GM23338 (cell line): Measurements from ENCODE around the gene GDAP1L1. TPM values are rescaled to one million over a fixed set of nuclear protein-coding genes. Genes with fewer than 3 reads are reported as not detected.

Experiments used
- ATAC-seq: fragments of 200-7000 bp; cut with Tn5 transposase; 3 replicates; pipeline ENCODE4 v1.9.1; 2020
- DNase-seq: peaks from one replicate; pipeline ENCODE4 v3.0.0-alpha.2; 2015; ENCODE audit warnings: low spot score
- H2AFZ ChIP-seq: fragments of 200-600 bp; sonication (generic); 2 replicates; pipeline ENCODE4 v1.8.0; 2016; ENCODE audit warnings: antibody characterized with exemption, mild to moderate bottlenecking, moderate library complexity
- H3F3A ChIP-seq: fragments of 200-600 bp; sonication (generic); replicated peaks from 2 replicates; pipeline ENCODE4 v1.8.0; 2017; ENCODE audit warnings: antibody characterized with exemption, mixed run types, low read depth
- H3K27ac ChIP-seq: fragments of 200-600 bp; sonication (generic); 2 replicates; pipeline ENCODE4 v1.6.1; 2016; ENCODE audit warnings: low read depth
- H3K27me3 ChIP-seq: fragments of 200-600 bp; sonication (generic); 2 replicates; pipeline ENCODE4 v1.8.0; 2016; ENCODE audit warnings: mild to moderate bottlenecking, mixed run types, moderate library complexity; ENCODE audit not compliant: insufficient read depth
- H3K36me3 ChIP-seq: fragments of 200-600 bp; sonication (generic); 2 replicates; pipeline ENCODE4 v1.8.0; 2016; ENCODE audit warnings: mild to moderate bottlenecking; ENCODE audit not compliant: insufficient read depth
- H3K4me1 ChIP-seq: fragments of 200-600 bp; sonication (generic); 2 replicates; pipeline ENCODE4 v1.8.0; 2016; ENCODE audit warnings: mild to moderate bottlenecking, moderate library complexity; ENCODE audit not compliant: insufficient read depth
- H3K4me2 ChIP-seq: fragments of 200-600 bp; sonication (generic); 2 replicates; pipeline ENCODE4 v1.7.1; 2017; ENCODE audit warnings: mixed run types
- H3K4me3 ChIP-seq: fragments of 200-600 bp; sonication (generic); 2 replicates; pipeline ENCODE4 v1.6.1; 2016; ENCODE audit warnings: mixed run types
- H3K79me2 ChIP-seq: fragments of 200-600 bp; sonication (generic); replicated peaks from 2 replicates; pipeline ENCODE4 v1.8.0; 2017; ENCODE audit warnings: mild to moderate bottlenecking; ENCODE audit not compliant: insufficient read depth
- H3K9me2 ChIP-seq: fragments of 200-600 bp; sonication (generic); 2 replicates; pipeline ENCODE4 v1.8.0; 2017; ENCODE audit not compliant: insufficient read depth
- H4K20me1 ChIP-seq: fragments of 200-600 bp; sonication (generic); replicated peaks from 2 replicates; pipeline ENCODE4 v1.8.0; 2017; ENCODE audit warnings: mild to moderate bottlenecking; ENCODE audit not compliant: insufficient read depth
- H3K27ac Mint-ChIP-seq: 2 replicates; pipeline ENCODE4 v1.8.0; 2020; ENCODE audit warnings: inconsistent platforms, mild to moderate bottlenecking, moderate library complexity, mixed read lengths
- H3K27me3 Mint-ChIP-seq: 3 replicates; pipeline ENCODE4 v1.8.0; 2022; ENCODE audit warnings: low read depth, mild to moderate bottlenecking, moderate library complexity, mixed read lengths, inconsistent platforms; ENCODE audit not compliant: insufficient read depth, poor library complexity
- H3K36me3 Mint-ChIP-seq: 3 replicates; pipeline ENCODE4 v1.8.0; 2021; ENCODE audit warnings: low read depth, mild to moderate bottlenecking, inconsistent platforms, moderate library complexity, mixed read lengths
- H3K4me1 Mint-ChIP-seq: 3 replicates; pipeline ENCODE4 v1.8.0; 2020; ENCODE audit warnings: mild to moderate bottlenecking, inconsistent platforms, mixed read lengths
- H3K4me3 Mint-ChIP-seq: 3 replicates; pipeline ENCODE4 v1.8.0; 2021; ENCODE audit warnings: moderate library complexity, mild to moderate bottlenecking, inconsistent platforms, mixed read lengths
- H3K9me3 Mint-ChIP-seq: 3 replicates; pipeline ENCODE4 v1.8.0; 2020; ENCODE audit warnings: moderate library complexity, mild to moderate bottlenecking, inconsistent platforms, mixed read lengths
- CREB1 ChIP-seq: fragments of 250-450 bp; sonication (Bioruptor Pico); IDR thresholded peaks from 2 replicates; pipeline ENCODE4 v1.5.0; 2020; ENCODE audit warnings: low read depth, mild to moderate bottlenecking, moderate library complexity
- CTCF ChIP-seq, 2 experiments: fragments of 200-600 bp in 1 of 2; sonication (generic) in 1 of 2; conservative IDR thresholded peaks; 2 replicates each; pipeline versions ENCODE4 v1.5.1 to v1.6.1; 2016 to 2017; ENCODE audit warnings: antibody characterized with exemption in 2 of 2, low read depth in 2 of 2, mild to moderate bottlenecking in 2 of 2, moderate library complexity in 1 of 2
- ETS1 ChIP-seq: IDR thresholded peaks from 2 replicates; pipeline ENCODE4 v1.6.1; 2016; ENCODE audit warnings: antibody characterized with exemption
- EZH2 ChIP-seq: fragments of 200-600 bp; sonication (generic); IDR thresholded peaks from one replicate; pipeline ENCODE4 v1.8.0; 2017; ENCODE audit warnings: antibody characterized with exemption, mild to moderate bottlenecking, low read depth; ENCODE audit not compliant: unreplicated experiment
- EZH2phosphoT487 ChIP-seq: fragments of 200-600 bp; sonication (generic); IDR thresholded peaks from one replicate; pipeline ENCODE4 v1.8.1; 2018; ENCODE audit warnings: antibody characterized with exemption; ENCODE audit not compliant: unreplicated experiment
- JUNB ChIP-seq: IDR thresholded peaks from one replicate; pipeline ENCODE4 v1.6.1; 2016; ENCODE audit warnings: antibody characterized with exemption; ENCODE audit not compliant: unreplicated experiment
- NANOG ChIP-seq: IDR thresholded peaks from 2 replicates; pipeline ENCODE4 v1.6.1; 2016; ENCODE audit warnings: antibody characterized with exemption, borderline replicate concordance
- POLR2AphosphoS5 ChIP-seq: IDR thresholded peaks from 2 replicates; pipeline ENCODE4 v1.6.1; 2016; ENCODE audit warnings: antibody characterized with exemption, low read depth
- REST ChIP-seq: IDR thresholded peaks from one replicate; pipeline ENCODE4 v1.6.1; 2018; ENCODE audit warnings: antibody characterized with exemption; ENCODE audit not compliant: unreplicated experiment
- STAT1 ChIP-seq: IDR thresholded peaks from one replicate; pipeline ENCODE4 v1.6.1; 2016; ENCODE audit warnings: antibody characterized with exemption; ENCODE audit not compliant: unreplicated experiment
- ZNF331 ChIP-seq: fragments of 250-450 bp; sonication (Bioruptor Pico); IDR thresholded peaks from 2 replicates; pipeline ENCODE4 v1.5.0; 2020; ENCODE audit warnings: low read depth, mild to moderate bottlenecking, moderate library complexity
- polyA plus RNA-seq: library from polyadenylated mRNA; unstranded; fragments of >200 nt; fragmentation: Nextera tagmentation; extraction: Ambion mirVana; gene quantifications from 2 replicates; pipeline ENCODE4 v1.2.1, GENCODE V29; 2016
- total RNA-seq: library from RNA; depleted of rRNA; stranded (reverse); fragments of >200 nt; shearing (Covaris generic); gene quantifications from 2 replicates; pipeline ENCODE4 v1.2.3, GENCODE V29; 2014

GDAP1L1 gene
- total and polyA plus RNA-seq, 2 experiments from 2014 or later, result 4.5 to 11.2 TPM

- TF ChIP-seq ETS1, result no peak
- TF ChIP-seq CREB1 (CRISPR knock-in tag), result no peak
Measured at GRCh38 chr20:44248410-44248759, 1.3 kb downstream of the GDAP1L1 start (continued).

- DNase-seq, result no peak
- Mint-ChIP-seq H3K36me3 (no peaks in the 10 kb centered on the region), H3K4me1 (peaks cover 16% of the 10 kb centered on the region), H3K4me3 (no peak overlapping the region), H3K9me3 (no peaks in the 10 kb centered on the region), H3K27me3 (peaks cover 7% of the 10 kb centered on the region), H3K27ac (no peak overlapping the region)
- H3K79me2 ChIP-seq, result no peaks in the 10 kb centered on the region
- TF ChIP-seq STAT1, result no peak
- TF ChIP-seq REST, result no peak
- TF ChIP-seq EZH2phosphoT487, result no peak
- TF ChIP-seq JUNB, result no peak
- TF ChIP-seq NANOG, result no peak
- TF ChIP-seq EZH2, result no peak
- TF ChIP-seq ZNF331 (CRISPR knock-in tag), result no peak
- no peak for TF ChIP-seq CREB1 (CRISPR knock-in tag)
- no peak for TF ChIP-seq ETS1
- H3K4me3 ChIP-seq, result no peak overlapping the region
- peaks cover 5% of the 10 kb centered on the region for H3K4me1 ChIP-seq
- no peaks in the 10 kb centered on the region for H3F3A ChIP-seq
- H4K20me1 ChIP-seq, result peaks cover 5% of the 10 kb centered on the region
- ATAC-seq, result no peak
- no peaks in the 10 kb centered on the region for H3K36me3 ChIP-seq
- peaks cover 6% of the 10 kb centered on the region; the same call in 1 of the 2 replicates for H3K27me3 ChIP-seq
- H3K9me2 ChIP-seq, result no peaks in the 10 kb centered on the region
- no peak overlapping the region for H3K27ac ChIP-seq
- H3K4me2 ChIP-seq, result no peak overlapping the region
- H2AFZ ChIP-seq, result no peak overlapping the region
Measured at GRCh38 chr20:44251284-44251683, 4.2 kb downstream of the GDAP1L1 start.

GRCh38 chr20:44253528-44253927 is 6.4 kb downstream of the GDAP1L1 start:
- no peaks in the 10 kb centered on the region for H3K36me3 Mint-ChIP-seq
- H3K27me3 ChIP-seq, result no peaks in the 10 kb centered on the region
- H3K27ac ChIP-seq, result no peak overlapping the region
- no peak for DNase-seq
- no peak overlapping the region for H2AFZ ChIP-seq
- no peaks in the 10 kb centered on the region for H3K9me3 Mint-ChIP-seq
- H3K9me2 ChIP-seq, result no peaks in the 10 kb centered on the region
- TF ChIP-seq POLR2AphosphoS5 (no peak), ZNF331 (CRISPR knock-in tag) (no peak), CTCF (conservative IDR thresholded peaks at IDR 0.05; ENCODE audit: low read depth in 2 of 2) (peak; percentile 24 to 30; a peak in 2 of 4 replicates)
- peak; percentile 84 for ATAC-seq
- no peak overlapping the region for H3K4me3 Mint-ChIP-seq
- H3K4me1 ChIP-seq, result no peaks in the 10 kb centered on the region
- H3K27ac Mint-ChIP-seq, result no peak overlapping the region
- peaks cover under 1% of the 10 kb centered on the region for H3K27me3 Mint-ChIP-seq
- no peak overlapping the region for H3K4me2 ChIP-seq
- no peak overlapping the region for H3K4me3 ChIP-seq
- no peaks in the 10 kb centered on the region for H3K36me3 ChIP-seq
- H3K79me2 ChIP-seq, result no peaks in the 10 kb centered on the region
- H3F3A ChIP-seq, result no peaks in the 10 kb centered on the region
- peaks cover 11% of the 10 kb centered on the region for H3K4me1 Mint-ChIP-seq
- H4K20me1 ChIP-seq, result peaks cover 2% of the 10 kb centered on the region
